Activated CD4-positive, alpha-beta T cell treated with anti-CD3 and anti-CD28 coated beads, Interleukin-2, Interleukin-6, amounts not matched to agents 100 ng/mL and 50 ng/mL, durations not matched to agents 16 hours and 8 hours (primary cell): ENCODE data around the gene AMBRA1.
"Not testable (repeated sequence)": the region's sequence is repeated elsewhere in the genome, so short reads cannot be mapped to it uniquely, and the experiment has no call there.

Source experiments
- DNase-seq: peaks from one replicate; pipeline ENCODE4 v3.0.0-alpha.2; 2020

AMBRA1 gene

GRCh38 chr11:46390331-46391171, 203.3 kb downstream of the AMBRA1 start:
- no peak for DNase-seq

- peak; percentile 75 for DNase-seq
These were observed 204.1 kb downstream of the AMBRA1 start for GRCh38 chr11:46389450-46390330.

- DNase-seq, result no peak
These were observed 205.0 kb downstream of the AMBRA1 start for GRCh38 chr11:46388619-46389449.

GRCh38 chr11:46387919-46388618, 205.8 kb downstream of the AMBRA1 start:
- no peak for DNase-seq

GRCh38 chr11:46387456-46387855, 206.4 kb downstream of the AMBRA1 start:
- DNase-seq, result no peak

- DNase-seq, result no peak
These were observed 207.1 kb downstream of the AMBRA1 start for GRCh38 chr11:46386674-46387073.

GRCh38 chr11:46386005-46386578, 207.7 kb downstream of the AMBRA1 start:
- DNase-seq, result no peak

GRCh38 chr11:46385169-46386004, 208.4 kb downstream of the AMBRA1 start:
- no peak for DNase-seq

- DNase-seq, result no peak
These were observed 209.7 kb downstream of the AMBRA1 start for GRCh38 chr11:46383974-46384701.

- DNase-seq, result no peak
These were observed 210.4 kb downstream of the AMBRA1 start for GRCh38 chr11:46383404-46383758.

- DNase-seq, result no peak
These were observed 211.0 kb downstream of the AMBRA1 start for GRCh38 chr11:46382646-46383403.

GRCh38 chr11:46381819-46382645, 211.8 kb downstream of the AMBRA1 start:
- no peak for DNase-seq

- no peak for DNase-seq
These were observed 212.6 kb downstream of the AMBRA1 start, which contains the start of gene MDK for GRCh38 chr11:46381048-46381818. Gene MDK (plus strand): TSS chr11:46381669. CDS start chr11:46382058, 389 bp downstream.

- peak; percentile 58 for DNase-seq
These were observed 213.3 kb downstream of the AMBRA1 start for GRCh38 chr11:46380340-46381047.

GRCh38 chr11:46379482-46380293, 214.1 kb downstream of the AMBRA1 start:
- not testable (repeated sequence) for DNase-seq
